ENCODE data around the gene SLC24A3. TPM values are rescaled to one million over a fixed set of nuclear protein-coding genes. Genes with fewer than 3 reads are reported as not detected.

Gene SLC24A3
- total RNA-seq, 1 experiment from 2014 or later = 46.0 TPM

GRCh38 chr20:19265646-19266374 lies 53.4 kb downstream of the SLC24A3 start:
- no peaks in the 10 kb centered on the region for H3K9me3 ChIP-seq (ENCODE audit: low read depth, low read length, poor library complexity, severe bottlenecking)
- TF ChIP-seq EZH2 (IDR thresholded peaks at IDR 0.05; ENCODE audit: borderline replicate concordance, low read depth, low read length, poor library complexity, severe bottlenecking) (no peak), CTCF (conservative IDR thresholded peaks at IDR 0.05; ENCODE audit: low read depth, low read length) (no peak)
- H3K27ac ChIP-seq (ENCODE audit: low read depth, low read length, poor library complexity, severe bottlenecking) = no peak overlapping the region
- H3K27me3 ChIP-seq (replicated peaks; ENCODE audit: insufficient read depth, low read depth, low read length, poor library complexity) = no peaks in the 10 kb centered on the region
- intact Hi-C loops (cut with micrococcal nuclease; ENCODE audit: unreplicated experiment) = no loop called here
- POLR2A ChIA-PET (ENCODE audit: low non-redundant PET) = no interaction called here
- no peak overlapping the region for H3K4me3 ChIP-seq (ENCODE audit: low read depth, low read length, poor library complexity, severe bottlenecking)
- no peak for DNase-seq (ENCODE audit: low spot score)
- peaks cover 41% of the 10 kb centered on the region for H3K4me1 ChIP-seq (ENCODE audit: insufficient read depth, low read length, poor library complexity, severe bottlenecking)
- H3K36me3 ChIP-seq (ENCODE audit: insufficient read depth, low read length, poor library complexity, severe bottlenecking) = no peaks in the 10 kb centered on the region
- CTCF ChIA-PET = no interaction called here
- BruUV-seq (replicated peaks) = no TSS peak

GRCh38 chr20:19268426-19268825 lies 56.0 kb downstream of the SLC24A3 start:
- Histone ChIP-seq H3K27me3 (replicated peaks; ENCODE audit: insufficient read depth, low read depth, low read length, poor library complexity) (no peaks in the 10 kb centered on the region), H3K36me3 (ENCODE audit: insufficient read depth, low read length, poor library complexity, severe bottlenecking) (no peaks in the 10 kb centered on the region), H3K9me3 (ENCODE audit: low read depth, low read length, poor library complexity, severe bottlenecking) (no peaks in the 10 kb centered on the region), H3K4me3 (ENCODE audit: low read depth, low read length, poor library complexity, severe bottlenecking) (no peak overlapping the region), H3K4me1 (ENCODE audit: insufficient read depth, low read length, poor library complexity, severe bottlenecking) (peaks cover 35% of the 10 kb centered on the region), H3K27ac (ENCODE audit: low read depth, low read length, poor library complexity, severe bottlenecking) (no peak overlapping the region)
- no peak for TF ChIP-seq EZH2 (IDR thresholded peaks at IDR 0.05; ENCODE audit: borderline replicate concordance, low read depth, low read length, poor library complexity, severe bottlenecking)
- TF ChIP-seq CTCF (conservative IDR thresholded peaks at IDR 0.05; ENCODE audit: low read depth, low read length) = no peak
- CTCF ChIA-PET = no interaction called here
- POLR2A ChIA-PET (ENCODE audit: low non-redundant PET) = no interaction called here
- BruUV-seq (replicated peaks) = no TSS peak
- no peak for DNase-seq (ENCODE audit: low spot score)
- intact Hi-C loops (cut with micrococcal nuclease; ENCODE audit: unreplicated experiment) = no loop called here

GRCh38 chr20:19269737-19270340 lies 57.4 kb downstream of the SLC24A3 start:
- TF ChIP-seq CTCF (conservative IDR thresholded peaks at IDR 0.05; ENCODE audit: low read depth, low read length) = no peak
- no peak for TF ChIP-seq EZH2 (IDR thresholded peaks at IDR 0.05; ENCODE audit: borderline replicate concordance, low read depth, low read length, poor library complexity, severe bottlenecking)
- peaks cover 43% of the 10 kb centered on the region for H3K4me1 ChIP-seq (ENCODE audit: insufficient read depth, low read length, poor library complexity, severe bottlenecking)
- intact Hi-C loops (cut with micrococcal nuclease; ENCODE audit: unreplicated experiment) = no loop called here
- no TSS peak for BruUV-seq (replicated peaks)
- H3K27ac ChIP-seq (ENCODE audit: low read depth, low read length, poor library complexity, severe bottlenecking) = no peak overlapping the region
- CTCF ChIA-PET = no interaction called here
- no peak overlapping the region for H3K4me3 ChIP-seq (ENCODE audit: low read depth, low read length, poor library complexity, severe bottlenecking)
- no peaks in the 10 kb centered on the region for H3K27me3 ChIP-seq (replicated peaks; ENCODE audit: insufficient read depth, low read depth, low read length, poor library complexity)
- POLR2A ChIA-PET (ENCODE audit: low non-redundant PET) = no interaction called here
- peak; percentile 60 for DNase-seq (ENCODE audit: low spot score)
- H3K9me3 ChIP-seq (ENCODE audit: low read depth, low read length, poor library complexity, severe bottlenecking) = no peaks in the 10 kb centered on the region
- H3K36me3 ChIP-seq (ENCODE audit: insufficient read depth, low read length, poor library complexity, severe bottlenecking) = no peaks in the 10 kb centered on the region
